Retinal pigment epithelial cell (primary cell): Measurements from ENCODE around the gene LRRC75A.
"Not testable (repeated sequence)": the region's sequence is repeated elsewhere in the genome, so short reads cannot be mapped to it uniquely, and the experiment has no call there.

Source experiments
- DNase-seq: peaks from one replicate; pipeline ENCODE4 v3.0.0-alpha.2; 2010; ENCODE audit warnings: low read depth
- H3K4me3 ChIP-seq: 2 replicates; pipeline ENCODE4 v1.5.1; 2011; ENCODE audit warnings: mild to moderate bottlenecking, low read length, control low read depth, moderate library complexity
- CTCF ChIP-seq: conservative IDR thresholded peaks from 2 replicates; pipeline ENCODE4 v1.5.1; 2011; ENCODE audit warnings: low read depth, low read length, control low read depth, inconsistent platforms

Gene LRRC75A

DNA sequence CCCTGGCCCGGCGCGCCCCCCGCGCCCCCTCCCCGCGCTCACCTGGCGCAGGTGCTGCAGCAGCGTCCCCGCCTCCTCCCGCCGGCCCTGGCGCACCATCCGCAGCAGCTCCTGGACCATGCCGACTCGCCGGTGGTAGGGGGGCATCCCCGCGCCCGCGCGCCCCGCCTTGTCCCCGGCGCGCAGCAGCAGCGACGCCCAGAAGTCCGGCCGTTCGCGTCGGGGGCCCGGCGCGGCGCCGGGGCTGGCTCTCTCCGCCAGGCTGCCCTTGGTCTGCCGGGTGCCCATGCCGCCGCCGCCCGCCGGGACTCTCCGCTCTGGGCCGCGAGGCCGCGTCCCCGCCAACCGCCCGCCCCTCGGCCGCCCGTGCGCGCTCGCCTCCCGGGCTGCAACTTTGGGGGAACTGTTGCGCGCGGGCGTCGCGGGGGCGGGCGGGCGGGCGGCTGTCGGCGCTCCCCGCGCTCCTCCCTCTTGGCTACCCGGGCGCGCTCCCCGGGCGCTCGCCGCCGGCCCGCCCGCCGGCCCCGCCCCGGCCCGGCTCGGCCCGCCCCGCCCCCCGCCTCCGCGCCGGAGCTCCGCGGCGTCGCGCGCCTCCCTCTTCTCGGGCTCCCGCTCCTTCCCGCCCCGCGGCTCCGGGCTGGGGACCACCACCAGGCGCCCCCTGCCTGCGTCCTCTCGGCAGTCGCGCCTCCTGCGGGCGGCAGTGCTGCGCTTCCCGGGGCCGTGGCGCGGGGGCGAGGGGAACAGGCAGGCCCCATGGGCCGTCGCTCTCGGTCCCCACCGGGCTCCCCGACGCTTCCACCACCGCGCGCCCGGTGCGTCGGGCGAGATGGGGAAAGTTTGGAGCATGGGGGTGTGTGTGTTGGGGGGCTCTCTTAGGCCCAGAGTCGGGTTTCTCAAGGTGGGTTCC lies at the start of gene LRRC75A:
LRRC75A (minus strand) TSS at position 491 of the 910 bp plus-strand sequence; CDS start at position 288, 203 bp downstream.
- H3K4me3 ChIP-seq = peak within 1 kb of the TSS; percentile 27
- DNase-seq = no peak
- TF ChIP-seq CTCF = no peak

- DNase-seq = no peak
- no peak overlapping the region for H3K4me3 ChIP-seq
- TF ChIP-seq CTCF = no peak
Observed at GRCh38 chr17:16537130-16537458, 45.1 kb upstream of the LRRC75A start.

GRCh38 chr17:16534236-16534635 lies 42.2 kb upstream of the LRRC75A start:
- no peak for TF ChIP-seq CTCF
- DNase-seq = no peak
- H3K4me3 ChIP-seq = no peak overlapping the region

GRCh38 chr17:16529906-16530305 lies 37.9 kb upstream of the LRRC75A start:
- DNase-seq = no peak
- TF ChIP-seq CTCF = no peak
- no peak overlapping the region for H3K4me3 ChIP-seq

GRCh38 chr17:16527298-16527697 lies 35.3 kb upstream of the LRRC75A start:
- no peak for TF ChIP-seq CTCF
- no peak overlapping the region for H3K4me3 ChIP-seq
- no peak for DNase-seq

GRCh38 chr17:16525556-16525955 lies 33.6 kb upstream of the LRRC75A start:
- not testable (repeated sequence) for H3K4me3 ChIP-seq, DNase-seq
- peak; percentile 30 for TF ChIP-seq CTCF
